ENCODE results near the gene SEC63. TPM values are rescaled to one million over a fixed set of nuclear protein-coding genes. Genes with fewer than 3 reads are reported as not detected.

SEC63 gene
- total and polyA plus RNA-seq, 4 donors = 20.7 to 69.4 (median 27.4) TPM

GRCh38 chr6:107819217-107819616 is 138.8 kb downstream of the SEC63 start:
- Histone ChIP-seq H3K4me1 (ENCODE audit: control insufficient read depth in 4 of 4, insufficient read depth in 4 of 4, low read length in 3 of 4) (peaks cover 25 to 63% (median 49%) of the 10 kb centered on the region in 4 donors), H3K9me3 (ENCODE audit: control insufficient read depth in 4 of 4, low read length in 3 of 4) (no peaks in the 10 kb centered on the region), H3K9ac (ENCODE audit: low read depth in 1 of 2, low read length in 2 of 2) (no peak overlapping the region), H3K36me3 (ENCODE audit: control insufficient read depth in 4 of 4, insufficient read depth in 3 of 4, low read depth in 1 of 4, low read length in 3 of 4) (no peaks in the 10 kb centered on the region), H3K4me3 (ENCODE audit: low read depth in 1 of 3, low read length in 3 of 3) (no peak overlapping the region), H3K27ac (ENCODE audit: low read depth in 1 of 2, low read length in 2 of 2) (peak overlapping the region in 1 of 2 donors; percentile 67), H3K27me3 (ENCODE audit: control insufficient read depth in 4 of 4, insufficient read depth in 4 of 4, low read length in 3 of 4) (no peaks in the 10 kb centered on the region)
- TF ChIP-seq HNF4A (conservative IDR thresholded peaks at IDR 0.05) = no peak
- WGBS = 86% methylated on average over 2 of the region's 2 CpGs
- DNase-seq (ENCODE audit: low spot score) = no peak

- peaks cover 25 to 57% (median 43%) of the 10 kb centered on the region in 4 donors for H3K4me1 ChIP-seq (ENCODE audit: control insufficient read depth in 4 of 4, insufficient read depth in 4 of 4, low read length in 3 of 4)
- 21% methylated on average over 1 of the region's 1 CpG for WGBS
Measured at GRCh38 chr6:107818272-107818671, 139.7 kb downstream of the SEC63 start.

More at GRCh38 chr6:107818272-107818671, 139.7 kb downstream of the SEC63 start:
- TF ChIP-seq GABPA (IDR thresholded peaks at IDR 0.05 in 1 of 2, conservative IDR thresholded peaks at IDR 0.05 in 1 of 2) (no peak), HNF4A (conservative IDR thresholded peaks at IDR 0.05) (peak; percentile 42 to 58), YY1 (IDR thresholded peaks at IDR 0.05) (peak; percentile 58), TAF1 (conservative IDR thresholded peaks at IDR 0.05) (no peak), SP1 (IDR thresholded peaks at IDR 0.05) (peak; percentile 53), REST (IDR thresholded peaks at IDR 0.05) (no peak), JUND (IDR thresholded peaks at IDR 0.05) (no peak), RAD21 (IDR thresholded peaks at IDR 0.05) (peak in 1 of 2 donors; percentile 25), NR2F2 (IDR thresholded peaks at IDR 0.05) (no peak), RXRA (IDR thresholded peaks at IDR 0.05) (peak; percentile 42 to 54), FOXA2 (IDR thresholded peaks at IDR 0.05) (no peak), ZBTB33 (IDR thresholded peaks at IDR 0.05) (peak; percentile 17), ATF3 (IDR thresholded peaks at IDR 0.05) (no peak)
- H3K27me3 ChIP-seq (ENCODE audit: control insufficient read depth in 4 of 4, insufficient read depth in 4 of 4, low read length in 3 of 4) = no peaks in the 10 kb centered on the region
- H3K9ac ChIP-seq (ENCODE audit: low read depth in 1 of 2, low read length in 2 of 2) = no peak overlapping the region
- no peak for DNase-seq (ENCODE audit: low spot score)
- no peaks in the 10 kb centered on the region for H3K9me3 ChIP-seq (ENCODE audit: control insufficient read depth in 4 of 4, low read length in 3 of 4)
- no peak overlapping the region for H3K4me3 ChIP-seq (ENCODE audit: low read depth in 1 of 3, low read length in 3 of 3)
- no peaks in the 10 kb centered on the region for H3K36me3 ChIP-seq (ENCODE audit: control insufficient read depth in 4 of 4, insufficient read depth in 3 of 4, low read depth in 1 of 4, low read length in 3 of 4)
- H3K27ac ChIP-seq (ENCODE audit: low read depth in 1 of 2, low read length in 2 of 2) = peak overlapping the region; percentile 66 to 67

Data from liver (tissue), 9 donors.